ENCODE results near the gene SLC49A3. TPM values are rescaled to one million over a fixed set of nuclear protein-coding genes. Genes with fewer than 3 reads are reported as not detected.

Gene SLC49A3
- total RNA-seq, 4 donors from 2014 or later: 7.8 to 20.1 (median 14.4) TPM

GRCh38 chr4:665751-666435, 23.1 kb downstream of the SLC49A3 start:
- no peak for TF ChIP-seq CTCF (IDR thresholded peaks at IDR 0.05; ENCODE audit: low read depth)

- no peak for TF ChIP-seq CTCF (IDR thresholded peaks at IDR 0.05; ENCODE audit: low read depth)
Measured at GRCh38 chr4:665381-665750, 23.6 kb downstream of the SLC49A3 start.

- no peak for TF ChIP-seq CTCF (IDR thresholded peaks at IDR 0.05; ENCODE audit: low read depth)
Measured at GRCh38 chr4:664713-665231, 24.2 kb downstream of the SLC49A3 start.

GRCh38 chr4:663438-664428, 25.2 kb downstream of the SLC49A3 start:
- TF ChIP-seq CTCF (IDR thresholded peaks at IDR 0.05; ENCODE audit: low read depth): no peak

- no peak for TF ChIP-seq CTCF (IDR thresholded peaks at IDR 0.05; ENCODE audit: low read depth)
Measured at GRCh38 chr4:663046-663437, 25.9 kb downstream of the SLC49A3 start.

- TF ChIP-seq CTCF (IDR thresholded peaks at IDR 0.05; ENCODE audit: low read depth): no peak
Measured at GRCh38 chr4:661881-662761, 26.8 kb downstream of the SLC49A3 start.

Data from subcutaneous adipose tissue (tissue), 4 donors.